ENCODE measurements around the gene NUDCD3. TPM values are rescaled to one million over a fixed set of nuclear protein-coding genes. Genes with fewer than 3 reads are reported as not detected.

NUDCD3 gene
- total RNA-seq, 4 donors from 2014 or later, result 28.5 to 115 (median 52.6) TPM

DNA sequence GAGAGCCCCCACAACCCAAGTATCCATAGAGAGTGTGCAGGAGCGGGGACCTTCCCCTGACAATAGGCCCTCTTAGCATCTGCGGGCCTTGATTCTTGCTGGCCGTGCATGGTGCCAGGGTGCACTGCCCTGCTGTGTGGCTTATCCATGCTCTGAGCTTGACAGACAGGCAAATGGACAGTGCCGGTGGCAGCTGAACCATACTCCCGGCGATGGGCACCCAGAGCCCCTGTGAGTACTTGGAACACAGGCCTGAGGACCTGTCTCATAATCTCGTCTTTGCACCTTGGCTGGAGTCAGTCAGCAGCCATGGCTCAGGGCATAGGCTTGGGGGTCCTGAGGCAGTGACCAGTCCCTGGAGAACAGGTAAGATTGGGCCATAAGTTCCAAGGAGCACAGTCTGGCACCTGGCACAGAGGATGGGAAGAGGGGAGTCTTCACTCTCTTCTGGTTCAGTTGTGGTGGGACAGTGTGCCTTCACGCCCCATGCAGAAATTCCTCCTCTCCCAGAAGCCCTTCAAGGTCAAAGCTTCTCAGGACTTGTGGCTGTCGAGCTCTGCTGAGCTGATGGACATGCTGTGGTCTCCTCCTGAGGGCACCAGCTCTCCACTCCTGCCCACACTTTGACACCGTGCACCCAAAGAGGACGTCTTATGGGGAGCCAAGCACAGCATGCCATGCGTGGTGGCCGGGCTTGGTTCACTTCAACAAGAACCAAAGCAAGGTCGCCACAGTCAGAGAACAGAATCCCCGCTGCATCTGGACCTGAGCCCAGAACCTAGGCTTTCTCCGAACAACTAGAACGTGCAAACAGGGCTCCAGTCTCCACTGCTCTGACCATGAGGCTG lies 105.6 kb downstream of the NUDCD3 start:
- Histone ChIP-seq H3K36me3 (no peaks in the 10 kb centered on the region), H3K4me3 (no peak overlapping the region), H3K9me3 (no peaks in the 10 kb centered on the region), H3K27me3 (no peaks in the 10 kb centered on the region), H3K4me1 (no peaks in the 10 kb centered on the region), H3K27ac (no peak overlapping the region)
- no peak for TF ChIP-seq POLR2A (IDR thresholded peaks at IDR 0.05)
- TF ChIP-seq CTCF (IDR thresholded peaks at IDR 0.05), result no peak
- intact Hi-C loops (cut with DNase I; ENCODE audit: low total_unique reads), result no loop called here
- no peak for DNase-seq

- H3K4me1 ChIP-seq, result no peaks in the 10 kb centered on the region
- TF ChIP-seq POLR2A (IDR thresholded peaks at IDR 0.05) (no peak), CTCF (IDR thresholded peaks at IDR 0.05) (no peak)
- no peaks in the 10 kb centered on the region for H3K27me3 ChIP-seq
- H3K4me3 ChIP-seq, result no peak overlapping the region
- peak in 1 of 2 donors; percentile 4 for DNase-seq
- no peaks in the 10 kb centered on the region for H3K36me3 ChIP-seq
- H3K27ac ChIP-seq, result no peak overlapping the region
- intact Hi-C loops (cut with DNase I; ENCODE audit: low total_unique reads), result no loop called here
- no peaks in the 10 kb centered on the region for H3K9me3 ChIP-seq
Measured at GRCh38 chr7:44383566-44383965, 106.9 kb downstream of the NUDCD3 start.

GRCh38 chr7:44382459-44383265 lies 107.8 kb downstream of the NUDCD3 start:
- intact Hi-C loops (cut with DNase I; ENCODE audit: low total_unique reads), result no loop called here
- no peak for TF ChIP-seq CTCF (IDR thresholded peaks at IDR 0.05)
- no peak for TF ChIP-seq POLR2A (IDR thresholded peaks at IDR 0.05)
- Histone ChIP-seq H3K27ac (no peak overlapping the region), H3K4me1 (no peaks in the 10 kb centered on the region), H3K36me3 (no peaks in the 10 kb centered on the region), H3K4me3 (no peak overlapping the region), H3K9me3 (no peaks in the 10 kb centered on the region), H3K27me3 (no peaks in the 10 kb centered on the region)
- no peak for DNase-seq

GRCh38 chr7:44381494-44382220 lies 108.8 kb downstream of the NUDCD3 start:
- H3K9me3 ChIP-seq, result no peaks in the 10 kb centered on the region
- H3K27me3 ChIP-seq, result no peaks in the 10 kb centered on the region
- no peak overlapping the region for H3K27ac ChIP-seq
- intact Hi-C loops (cut with DNase I; ENCODE audit: low total_unique reads), result no loop called here
- no peak for DNase-seq
- TF ChIP-seq CTCF (IDR thresholded peaks at IDR 0.05) (no peak), POLR2A (IDR thresholded peaks at IDR 0.05) (no peak)
- no peaks in the 10 kb centered on the region for H3K4me1 ChIP-seq
- H3K4me3 ChIP-seq, result no peak overlapping the region
- no peaks in the 10 kb centered on the region for H3K36me3 ChIP-seq

All from uterus (tissue), 4 donors.